GM10847 (cell line): ENCODE measurements around the gene CTSH.

Source experiments
- POLR2A ChIP-seq: IDR thresholded peaks from 2 replicates; pipeline ENCODE4 v1.6.1; 2011; ENCODE audit not compliant: insufficient read length; ENCODE audit errors: extremely low read depth

CTSH gene

DNA sequence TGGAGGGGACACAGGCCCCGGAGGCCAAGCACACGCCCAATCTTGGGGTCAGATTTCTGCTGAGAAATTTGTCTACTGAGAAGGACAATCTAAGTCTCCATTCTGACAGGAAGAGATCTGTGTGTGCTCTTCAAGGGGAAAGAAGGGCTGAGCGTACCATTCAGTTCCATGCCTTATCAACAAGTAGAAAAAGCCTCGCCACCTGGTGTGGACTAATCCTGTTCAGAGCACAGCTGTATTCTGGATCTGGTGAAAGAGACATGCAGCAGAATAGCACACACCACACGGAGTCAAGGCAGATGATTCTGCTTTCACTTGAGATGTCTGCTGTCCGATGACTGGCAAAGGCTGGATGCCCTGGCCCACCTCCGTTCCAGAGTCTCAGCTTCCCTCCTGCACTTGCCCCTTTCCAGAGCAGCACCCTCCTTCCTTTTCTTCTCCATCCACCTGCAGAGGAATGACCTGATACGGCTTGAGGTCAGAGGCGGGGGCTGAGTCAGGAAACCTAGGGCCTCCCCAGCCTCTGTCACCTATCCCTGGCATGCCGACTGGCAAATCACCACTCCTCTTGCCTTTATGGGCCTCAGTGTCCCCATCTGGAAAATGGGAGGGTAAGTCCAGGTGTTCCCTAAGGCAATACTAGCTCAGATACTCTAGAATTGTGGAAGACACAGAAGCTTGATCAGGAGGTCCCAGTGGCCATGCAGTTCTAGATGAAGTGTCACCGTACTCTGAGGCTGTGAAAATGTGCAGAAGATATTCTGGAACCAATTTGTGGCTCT is 36.9 kb upstream of the CTSH start:
- no peak for TF ChIP-seq POLR2A

GRCh38 chr15:78979456-78980320 is 34.8 kb upstream of the CTSH start:
- no peak for TF ChIP-seq POLR2A

- TF ChIP-seq POLR2A: peak; percentile 27
Measured at GRCh38 chr15:78978601-78979179, 33.8 kb upstream of the CTSH start.

GRCh38 chr15:78977591-78978347 is 32.9 kb upstream of the CTSH start:
- no peak for TF ChIP-seq POLR2A

- TF ChIP-seq POLR2A: no peak
Measured at GRCh38 chr15:78977091-78977571, 32.3 kb upstream of the CTSH start.

DNA sequence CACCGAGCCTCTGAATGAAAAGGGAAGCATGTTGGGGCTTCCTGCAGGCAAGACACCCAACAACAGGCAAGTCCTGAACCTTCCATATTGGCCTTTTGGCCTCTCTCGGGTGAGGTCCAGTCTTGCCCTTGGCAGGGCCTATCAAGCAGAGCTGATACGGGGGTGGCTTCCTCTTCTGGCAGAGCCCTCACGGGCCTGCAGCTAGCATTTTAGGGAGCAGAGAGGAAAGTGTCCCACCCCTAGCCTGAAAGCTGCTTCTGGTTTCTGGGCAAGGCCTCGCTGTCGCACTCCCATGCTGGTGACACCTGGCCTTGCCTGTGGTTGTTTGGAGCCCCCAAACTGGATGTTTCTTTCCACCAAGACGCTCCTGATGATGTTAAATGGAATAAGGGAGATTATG is 31.8 kb upstream of the CTSH start:
- no peak for TF ChIP-seq POLR2A

DNA sequence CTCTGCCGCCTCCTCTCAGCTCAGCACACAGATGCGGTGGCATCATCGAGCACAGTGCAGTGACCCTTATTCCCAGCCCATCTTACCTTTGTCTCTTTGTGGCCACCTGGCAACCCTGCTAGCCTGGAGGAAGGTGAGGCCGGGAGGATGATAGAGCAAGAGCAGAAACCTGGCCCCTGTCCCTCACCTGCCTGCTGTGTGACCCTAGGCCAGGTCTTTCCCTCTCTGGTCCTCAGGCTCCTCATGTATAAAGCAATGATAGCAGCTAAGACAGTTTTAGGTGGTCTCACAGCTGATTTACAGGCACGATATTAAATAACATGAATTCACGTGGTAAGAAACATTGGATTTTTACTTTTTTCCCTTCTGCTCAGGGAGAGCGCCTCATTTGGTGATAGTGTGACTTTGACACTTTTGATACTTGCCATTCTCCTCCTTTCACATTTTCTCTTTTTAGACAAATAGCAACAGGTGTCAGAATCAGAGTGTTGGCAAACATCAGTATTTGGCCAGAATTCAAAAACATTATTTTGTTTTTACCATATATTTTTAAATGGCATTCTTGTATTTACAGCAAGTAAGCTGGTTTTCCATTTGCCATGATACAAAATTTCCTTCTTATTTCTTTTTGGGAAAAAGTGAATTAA is 29.5 kb upstream of the CTSH start:
- no peak for TF ChIP-seq POLR2A

GRCh38 chr15:78969687-78970349 is 25.0 kb upstream of the CTSH start:
- no peak for TF ChIP-seq POLR2A

DNA sequence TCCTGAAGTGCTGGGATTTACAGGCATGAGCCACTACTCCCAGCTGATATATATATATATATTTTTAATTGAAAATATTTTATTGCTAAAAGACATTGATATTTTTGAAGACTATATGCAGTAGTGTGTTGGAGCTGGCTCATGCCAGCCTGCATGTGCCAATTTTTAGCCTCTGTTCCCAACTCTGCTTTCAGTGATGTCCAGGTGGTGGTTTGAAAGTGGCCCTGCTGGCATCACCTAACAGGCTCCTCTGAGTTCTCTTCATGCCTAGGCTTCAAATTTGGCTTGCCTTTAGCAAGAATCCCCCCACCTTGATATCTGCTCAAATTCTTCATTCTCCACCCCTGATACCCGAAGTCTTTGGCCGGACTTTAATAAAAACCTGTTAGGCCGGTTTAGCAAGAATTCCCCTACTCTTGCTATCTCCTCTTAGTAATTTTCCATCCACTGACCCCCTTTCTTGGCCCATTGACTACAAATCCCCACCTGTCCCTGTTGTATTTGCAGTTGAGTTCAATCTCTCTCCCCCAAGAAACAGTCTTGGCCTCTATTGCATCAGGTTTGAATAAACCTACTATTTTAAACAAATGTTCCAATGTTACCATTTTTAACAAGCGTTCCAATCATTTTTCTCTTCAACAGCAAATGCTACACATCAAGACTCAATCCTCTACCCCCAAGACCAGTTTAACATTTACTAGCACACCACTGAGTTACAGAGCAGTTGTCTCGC is 23.9 kb upstream of the CTSH start:
- TF ChIP-seq POLR2A: no peak

GRCh38 chr15:78968114-78968513 is 23.3 kb upstream of the CTSH start:
- no peak for TF ChIP-seq POLR2A

GRCh38 chr15:78960308-78960707 is 15.5 kb upstream of the CTSH start:
- TF ChIP-seq POLR2A: no peak

- no peak for TF ChIP-seq POLR2A
Measured at GRCh38 chr15:78959360-78959759, 14.5 kb upstream of the CTSH start.

- no peak for TF ChIP-seq POLR2A
Measured at GRCh38 chr15:78957416-78958093, 12.7 kb upstream of the CTSH start.

DNA sequence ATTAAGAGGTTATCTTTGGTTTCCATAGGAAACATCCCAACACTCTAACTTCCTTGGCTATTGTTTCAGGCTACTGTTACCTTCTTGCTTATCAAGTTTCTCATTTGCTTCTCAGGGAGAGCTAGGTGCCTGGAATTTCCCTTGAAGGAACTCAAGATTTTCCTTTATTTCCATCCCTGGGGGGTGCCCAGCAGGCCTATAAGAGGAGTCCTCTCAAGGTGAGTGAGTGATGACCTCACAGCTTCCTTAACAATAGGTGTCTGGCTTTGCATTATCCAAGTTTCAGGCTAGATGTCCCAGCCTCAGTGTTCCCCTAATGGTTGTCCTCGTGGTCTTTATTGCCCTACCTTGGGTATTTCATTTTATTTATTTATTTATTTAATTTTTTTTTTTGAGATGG is 12.1 kb upstream of the CTSH start:
- TF ChIP-seq POLR2A: no peak
